Osteoblast (primary cell): ENCODE measurements around the gene MADD. TPM values are rescaled to one million over a fixed set of nuclear protein-coding genes. Genes with fewer than 3 reads are reported as not detected.

Source experiments
- DNase-seq: peaks from one replicate; pipeline ENCODE4 v3.0.0; 2011; ENCODE audit warnings: low spot score, mixed read lengths; ENCODE audit not compliant: insufficient read length; ENCODE audit errors: missing footprints
- H2AFZ ChIP-seq: 2 replicates; pipeline ENCODE4 v1.6.0; 2011; ENCODE audit warnings: mild to moderate bottlenecking, low read length
- H3K27ac ChIP-seq: 2 replicates; pipeline ENCODE4 v1.5.1; 2011; ENCODE audit warnings: mild to moderate bottlenecking, low read depth, low read length, moderate library complexity
- H3K27me3 ChIP-seq: 2 replicates; pipeline ENCODE4 v1.6.0; 2012; ENCODE audit warnings: mild to moderate bottlenecking, control low read depth, inconsistent platforms, low read length, moderate library complexity; ENCODE audit not compliant: insufficient read depth
- H3K36me3 ChIP-seq: 2 replicates; pipeline ENCODE4 v1.5.1; 2011; ENCODE audit warnings: mild to moderate bottlenecking, low read length, control low read depth, moderate library complexity; ENCODE audit not compliant: insufficient read depth
- H3K4me1 ChIP-seq: 2 replicates; pipeline ENCODE4 v1.5.1; 2011; ENCODE audit warnings: mild to moderate bottlenecking, low read length, control low read depth, moderate library complexity; ENCODE audit not compliant: insufficient read depth
- H3K4me2 ChIP-seq: 2 replicates; pipeline ENCODE4 v1.6.0; 2011; ENCODE audit warnings: mild to moderate bottlenecking, low read length; ENCODE audit not compliant: insufficient read depth
- H3K4me3 ChIP-seq: fragments of 200-600 bp; sonication (generic); 3 replicates; pipeline ENCODE4 v1.5.1; 2012; ENCODE audit warnings: mild to moderate bottlenecking, low read length, inconsistent platforms; ENCODE audit not compliant: insufficient read depth
- H3K79me2 ChIP-seq: 2 replicates; pipeline ENCODE4 v1.6.0; 2012; ENCODE audit warnings: mild to moderate bottlenecking, low read length, control low read depth, inconsistent platforms; ENCODE audit not compliant: insufficient read depth
- H3K9me3 ChIP-seq: 2 replicates; pipeline ENCODE4 v1.5.1; 2011; ENCODE audit warnings: low read depth, low read length, control low read depth
- H4K20me1 ChIP-seq: 2 replicates; pipeline ENCODE4 v1.6.0; 2012; ENCODE audit warnings: mild to moderate bottlenecking, low read length, control low read depth; ENCODE audit not compliant: insufficient read depth
- total RNA-seq: library from RNA; depleted of rRNA; stranded (reverse); fragments of >200 nt; gene quantifications from 2 replicates; pipeline ENCODE4 v1.2.3, GENCODE V29; 2012
- TF ChIP-seq, protein P1 (sequence below): IDR thresholded peaks from 2 replicates; pipeline ENCODE4 v1.5.1; 2011; ENCODE audit warnings: mild to moderate bottlenecking, low read depth, low read length, moderate library complexity; ENCODE audit errors: extremely low read depth

Gene MADD
- total RNA-seq, 1 donor = 21.7 TPM

DNA sequence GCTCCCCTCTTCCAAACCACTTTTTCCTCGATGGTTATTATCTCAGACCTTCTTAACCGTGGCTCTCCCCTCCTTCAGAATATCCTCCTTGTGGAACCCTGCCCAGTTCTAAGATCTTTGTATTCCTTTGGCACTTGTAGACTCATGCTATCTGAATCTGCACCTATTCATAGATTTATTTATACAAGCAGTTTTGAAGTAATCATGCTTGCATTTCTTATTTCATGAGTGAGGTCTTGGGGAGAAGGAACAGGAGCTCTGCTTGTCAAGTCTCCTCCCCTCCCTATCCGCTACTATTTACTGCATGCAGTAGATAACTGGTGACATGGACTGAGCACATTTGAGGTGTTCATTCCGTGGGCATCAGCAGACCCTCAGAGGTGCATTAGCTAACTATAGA, 5.4 kb upstream of the MADD start:
- Histone ChIP-seq H3K36me3 (no peaks in the 10 kb centered on the region), H4K20me1 (no peaks in the 10 kb centered on the region), H3K27ac (no peak overlapping the region), H3K4me3 (no peak overlapping the region), H3K79me2 (no peaks in the 10 kb centered on the region), H3K4me1 (peaks cover 23% of the 10 kb centered on the region), H3K27me3 (no peaks in the 10 kb centered on the region), H3K9me3 (no peaks in the 10 kb centered on the region), H3K4me2 (no peak overlapping the region), H2AFZ (no peak overlapping the region)
- TF ChIP-seq, protein P1, sequence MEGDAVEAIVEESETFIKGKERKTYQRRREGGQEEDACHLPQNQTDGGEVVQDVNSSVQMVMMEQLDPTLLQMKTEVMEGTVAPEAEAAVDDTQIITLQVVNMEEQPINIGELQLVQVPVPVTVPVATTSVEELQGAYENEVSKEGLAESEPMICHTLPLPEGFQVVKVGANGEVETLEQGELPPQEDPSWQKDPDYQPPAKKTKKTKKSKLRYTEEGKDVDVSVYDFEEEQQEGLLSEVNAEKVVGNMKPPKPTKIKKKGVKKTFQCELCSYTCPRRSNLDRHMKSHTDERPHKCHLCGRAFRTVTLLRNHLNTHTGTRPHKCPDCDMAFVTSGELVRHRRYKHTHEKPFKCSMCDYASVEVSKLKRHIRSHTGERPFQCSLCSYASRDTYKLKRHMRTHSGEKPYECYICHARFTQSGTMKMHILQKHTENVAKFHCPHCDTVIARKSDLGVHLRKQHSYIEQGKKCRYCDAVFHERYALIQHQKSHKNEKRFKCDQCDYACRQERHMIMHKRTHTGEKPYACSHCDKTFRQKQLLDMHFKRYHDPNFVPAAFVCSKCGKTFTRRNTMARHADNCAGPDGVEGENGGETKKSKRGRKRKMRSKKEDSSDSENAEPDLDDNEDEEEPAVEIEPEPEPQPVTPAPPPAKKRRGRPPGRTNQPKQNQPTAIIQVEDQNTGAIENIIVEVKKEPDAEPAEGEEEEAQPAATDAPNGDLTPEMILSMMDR = no peak
- no peak for DNase-seq

DNA sequence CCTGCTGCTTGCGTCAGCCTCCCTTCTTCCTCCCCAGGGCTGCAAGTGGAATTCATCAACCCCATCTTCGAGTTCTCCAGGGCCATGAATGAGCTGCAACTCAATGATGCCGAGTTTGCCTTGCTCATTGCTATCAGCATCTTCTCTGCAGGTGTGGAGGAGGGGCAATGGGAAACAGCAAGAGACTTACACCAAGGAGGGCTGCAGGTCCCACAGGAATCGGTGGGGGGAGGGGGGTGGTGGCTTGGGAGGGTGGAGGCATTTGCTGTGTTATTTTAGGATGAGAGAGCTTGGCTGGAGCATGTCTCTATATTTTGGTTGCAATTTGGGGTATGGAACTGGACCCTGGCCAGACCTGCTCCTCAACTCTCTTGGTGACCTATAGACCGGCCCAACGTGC, 2.1 kb upstream of the MADD start:
- H3K36me3 ChIP-seq = no peaks in the 10 kb centered on the region
- H3K27ac ChIP-seq = peak overlapping the region; percentile 86
- H3K4me2 ChIP-seq = no peak overlapping the region
- H3K4me3 ChIP-seq = no peak overlapping the region
- H3K79me2 ChIP-seq = peaks cover 25% of the 10 kb centered on the region
- H3K27me3 ChIP-seq = no peaks in the 10 kb centered on the region
- H3K4me1 ChIP-seq = peaks cover 33% of the 10 kb centered on the region
- H2AFZ ChIP-seq = no peak overlapping the region
- DNase-seq = no peak
- H3K9me3 ChIP-seq = no peaks in the 10 kb centered on the region
- peaks cover 24% of the 10 kb centered on the region for H4K20me1 ChIP-seq
- TF ChIP-seq, protein P1 = no peak

DNA sequence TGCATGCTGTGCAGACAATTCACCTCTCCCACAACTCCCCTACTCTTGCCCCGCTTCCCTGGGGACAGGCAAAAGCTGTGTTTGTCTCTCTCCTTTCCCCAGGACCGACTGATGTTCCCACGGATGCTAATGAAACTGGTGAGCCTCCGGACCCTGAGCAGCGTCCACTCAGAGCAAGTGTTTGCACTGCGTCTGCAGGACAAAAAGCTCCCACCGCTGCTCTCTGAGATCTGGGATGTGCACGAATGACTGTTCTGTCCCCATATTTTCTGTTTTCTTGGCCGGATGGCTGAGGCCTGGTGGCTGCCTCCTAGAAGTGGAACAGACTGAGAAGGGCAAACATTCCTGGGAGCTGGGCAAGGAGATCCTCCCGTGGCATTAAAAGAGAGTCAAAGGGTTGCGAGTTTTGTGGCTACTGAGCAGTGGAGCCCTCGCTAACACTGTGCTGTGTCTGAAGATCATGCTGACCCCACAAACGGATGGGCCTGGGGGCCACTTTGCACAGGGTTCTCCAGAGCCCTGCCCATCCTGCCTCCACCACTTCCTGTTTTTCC, 1.4 kb upstream of the MADD start:
- H3K27ac ChIP-seq = peak overlapping the region; percentile 86
- H3K36me3 ChIP-seq = no peaks in the 10 kb centered on the region
- peak overlapping the region; percentile 96 for H3K4me2 ChIP-seq
- peak overlapping the region; percentile 80 for H3K4me3 ChIP-seq
- no peaks in the 10 kb centered on the region for H3K9me3 ChIP-seq
- peak overlapping the region; percentile 98 for H2AFZ ChIP-seq
- TF ChIP-seq, protein P1 = no peak
- no peaks in the 10 kb centered on the region for H3K27me3 ChIP-seq
- H3K4me1 ChIP-seq = peaks cover 33% of the 10 kb centered on the region
- peaks cover 30% of the 10 kb centered on the region for H3K79me2 ChIP-seq
- peaks cover 29% of the 10 kb centered on the region for H4K20me1 ChIP-seq
- peak; percentile 73 for DNase-seq

DNA sequence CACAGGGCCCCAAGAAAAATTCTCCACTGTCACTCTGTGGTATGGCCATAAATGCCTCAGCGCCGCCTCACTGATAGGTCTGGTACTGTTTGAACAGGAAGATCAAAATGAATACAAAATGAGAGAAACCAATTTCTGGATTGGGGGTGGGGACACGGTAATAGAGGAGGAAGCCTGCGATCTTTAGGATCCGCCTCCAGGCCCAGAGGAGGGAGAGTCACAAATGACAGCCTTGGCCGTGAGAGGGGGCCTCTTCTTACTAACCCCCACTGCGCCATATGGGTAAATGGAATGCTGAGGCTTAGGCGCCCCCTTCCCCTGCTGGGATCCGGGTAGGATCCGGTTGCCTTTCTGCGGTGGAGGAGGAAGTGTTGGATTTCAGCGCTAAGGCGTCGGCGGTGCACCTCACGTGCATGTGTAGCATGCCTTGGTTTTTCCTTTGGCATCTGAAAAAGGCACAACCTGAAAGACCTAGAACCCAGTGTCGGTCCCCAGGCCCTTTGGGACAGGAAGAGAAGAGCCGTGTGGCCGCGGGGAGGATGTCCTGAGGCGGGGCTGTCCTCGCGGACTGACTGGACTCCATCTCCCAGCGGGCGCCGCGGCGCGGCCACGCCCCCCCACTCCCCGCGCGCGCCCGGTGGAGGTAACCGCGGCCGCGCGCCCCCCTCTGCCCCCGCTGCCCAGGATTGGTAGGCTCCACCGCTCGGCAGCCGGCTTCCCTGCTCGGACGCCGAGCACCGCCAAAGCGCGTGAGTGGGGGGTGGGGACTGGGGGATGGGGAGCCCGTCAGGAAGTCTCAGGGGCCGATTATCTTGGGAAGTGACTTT, 718 bp upstream of the MADD start:
- H3K79me2 ChIP-seq = peaks cover 36% of the 10 kb centered on the region
- H4K20me1 ChIP-seq = peaks cover 36% of the 10 kb centered on the region
- peaks cover 31% of the 10 kb centered on the region for H3K4me1 ChIP-seq
- peaks cover 4% of the 10 kb centered on the region for H3K36me3 ChIP-seq
- H3K9me3 ChIP-seq = no peaks in the 10 kb centered on the region
- no peaks in the 10 kb centered on the region for H3K27me3 ChIP-seq
- H3K4me3 ChIP-seq = peak overlapping the region; percentile 80
- DNase-seq = peak; percentile 99
- H2AFZ ChIP-seq = peak overlapping the region; percentile 98
- peak overlapping the region; percentile 96 for H3K4me2 ChIP-seq
- H3K27ac ChIP-seq = peak overlapping the region; percentile 86
- TF ChIP-seq, protein P1 = peak; percentile 15
